Breast epithelium (tissue), 3 donors: Measurements from ENCODE around the gene GNAT2.

Source experiments
- CTCF ChIP-seq, 3 donors: fragments of 450-650 bp; IDR thresholded peaks; one replicate each; pipeline ENCODE4 v1.5.1; 2016 to 2017; ENCODE audit warnings: antibody characterized with exemption in 3 of 3, mild to moderate bottlenecking in 3 of 3, moderate library complexity in 3 of 3
- POLR2A ChIP-seq: fragments of 450-650 bp; IDR thresholded peaks from one replicate; pipeline ENCODE4 v1.6.1; 2016; ENCODE audit warnings: antibody characterized with exemption, mild to moderate bottlenecking, moderate library complexity
- POLR2AphosphoS5 ChIP-seq, 3 donors: sonication (generic); formaldehyde crosslinking; IDR thresholded peaks; one replicate each; pipeline ENCODE4 v1.6.1; 2017; ENCODE audit warnings: antibody characterized with exemption in 3 of 3

DNA sequence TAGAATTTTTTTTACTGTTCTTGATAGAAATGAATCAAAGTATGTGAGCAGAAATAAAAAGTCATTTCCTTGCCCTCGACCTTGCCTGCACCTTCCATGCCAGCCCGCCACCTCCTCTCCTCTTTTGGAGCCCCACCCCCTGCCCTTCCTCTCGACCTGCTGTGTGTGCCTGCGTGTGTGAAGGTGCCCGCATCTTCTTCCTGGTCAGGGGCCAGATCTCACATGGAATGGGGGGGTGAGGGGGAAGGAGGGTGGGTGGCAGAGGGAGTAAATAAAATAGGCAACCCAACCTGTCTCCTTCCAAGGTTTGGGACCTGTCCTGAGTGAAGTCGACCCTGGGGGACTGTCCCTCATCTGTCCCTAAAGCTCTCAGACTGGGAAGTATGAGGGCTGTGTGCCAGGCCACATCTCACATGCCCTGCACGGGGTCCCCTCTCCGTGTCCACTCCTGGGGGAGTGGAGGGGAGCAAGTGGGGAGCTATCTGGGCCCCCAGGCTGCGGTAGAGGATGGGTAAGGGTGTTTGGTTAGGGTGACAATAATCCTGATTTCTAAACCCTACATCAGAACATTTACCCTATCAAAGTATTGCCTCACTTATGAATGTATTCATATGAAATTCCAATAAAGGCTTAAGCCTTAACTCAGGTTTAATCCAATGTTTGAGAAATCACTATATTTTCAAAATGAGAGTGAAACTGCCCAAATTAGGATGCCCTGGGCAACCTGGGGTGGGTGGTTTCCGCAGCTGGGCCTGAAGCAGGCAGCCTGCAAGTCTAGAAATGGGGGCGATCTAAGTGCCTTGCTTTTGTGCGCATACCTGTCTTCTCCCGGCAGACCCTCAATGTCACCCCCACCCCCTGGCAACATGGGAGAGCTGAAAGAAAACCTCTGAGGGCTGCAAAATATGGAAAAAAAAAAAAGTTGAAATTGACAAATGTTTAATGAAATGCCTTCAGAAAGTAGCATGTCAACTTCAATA lies 15.6 kb upstream of the GNAT2 start:
- no peak for TF ChIP-seq POLR2A
- no peak for TF ChIP-seq CTCF (IDR thresholded peaks at IDR 0.05)
- no peak for TF ChIP-seq POLR2AphosphoS5 (IDR thresholded peaks at IDR 0.05)
